ENCODE results near the gene MPHOSPH9.

Gene MPHOSPH9

GRCh38 chr12:123278101-123278627, 45.2 kb upstream of the MPHOSPH9 start:
- Histone ChIP-seq H3K18ac (ENCODE audit: low read length) (no peak overlapping the region), H3K23ac (ENCODE audit: low read length) (no peak overlapping the region), H2BK12ac (ENCODE audit: low read length) (no peak overlapping the region), H3K14ac (ENCODE audit: low read length) (no peak overlapping the region), H3K4me3 (ENCODE audit: low read depth, low read length) (no peak overlapping the region), H4K8ac (ENCODE audit: low read depth, low read length) (no peak overlapping the region), H2BK5ac (ENCODE audit: low read depth, low read length, poor library complexity) (no peak overlapping the region), H2AK5ac (ENCODE audit: low read length) (no peak overlapping the region), H3K79me2 (ENCODE audit: control insufficient read depth, insufficient read depth, low read length, poor library complexity) (no peaks in the 10 kb centered on the region), H4K12ac (ENCODE audit: low read depth, low read length) (no peak overlapping the region), H3K4me2 (ENCODE audit: low read length) (no peak overlapping the region), H2BK120ac (ENCODE audit: insufficient read depth, low read length, poor library complexity) (no peak overlapping the region), H3K9ac (ENCODE audit: low read length) (no peak overlapping the region), H3K4ac (ENCODE audit: low read depth, low read length) (no peak overlapping the region), H3K9me3 (ENCODE audit: insufficient read depth, low read depth, low read length) (no peaks in the 10 kb centered on the region), H4K91ac (ENCODE audit: low read depth, low read length) (no peak overlapping the region), H2AFZ (ENCODE audit: insufficient read depth, low read length, poor library complexity) (no peak overlapping the region), H3K27me3 (ENCODE audit: insufficient read depth, low read length) (no peaks in the 10 kb centered on the region), H3K79me1 (ENCODE audit: low read length) (no peaks in the 10 kb centered on the region), H3K36me3 (ENCODE audit: control insufficient read depth in 1 of 2, insufficient read depth in 2 of 2, low read length in 2 of 2) (no peaks in the 10 kb centered on the region), H3K27ac (ENCODE audit: low read depth, low read length) (no peak overlapping the region), H3K4me1 (ENCODE audit: control insufficient read depth in 1 of 2, insufficient read depth in 2 of 2, low read length in 2 of 2) (no peaks in the 10 kb centered on the region)
- no CpG with 5 or more reads among the region's 2 CpGs for WGBS (ENCODE audit: extremely low coverage, insufficient coverage, insufficient read length)
- peak in 1 of 2 donors; percentile 21 for DNase-seq

- no CpG with 5 or more reads among the region's 15 CpGs for WGBS (ENCODE audit: extremely low coverage, insufficient coverage, insufficient read length)
- H3K18ac ChIP-seq (ENCODE audit: low read length) = no peak overlapping the region
- no peak overlapping the region for H4K12ac ChIP-seq (ENCODE audit: low read depth, low read length)
Observed at GRCh38 chr12:123273166-123273565, 40.2 kb upstream of the MPHOSPH9 start.

GRCh38 chr12:123271001-123271668, 38.2 kb upstream of the MPHOSPH9 start:
- DNase-seq = peak; percentile 46 to 78
- H3K4ac ChIP-seq (ENCODE audit: low read depth, low read length) = peak overlapping the region; percentile 94
- H2AFZ ChIP-seq (ENCODE audit: insufficient read depth, low read length, poor library complexity) = peak overlapping the region; percentile 86
- peak overlapping the region; percentile 64 for H3K4me2 ChIP-seq (ENCODE audit: low read length)
- H4K12ac ChIP-seq (ENCODE audit: low read depth, low read length) = peak overlapping the region; percentile 87
- peak overlapping the region; percentile 81 for H3K18ac ChIP-seq (ENCODE audit: low read length)
- peaks cover 24 to 29% of the 10 kb centered on the region in 2 experiments for H3K36me3 ChIP-seq (ENCODE audit: control insufficient read depth in 1 of 2, insufficient read depth in 2 of 2, low read length in 2 of 2)
- H3K9me3 ChIP-seq (ENCODE audit: insufficient read depth, low read depth, low read length) = peaks cover 1% of the 10 kb centered on the region
- peaks cover 24% of the 10 kb centered on the region for H3K79me2 ChIP-seq (ENCODE audit: control insufficient read depth, insufficient read depth, low read length, poor library complexity)
- no CpG with 5 or more reads among the region's 108 CpGs for WGBS (ENCODE audit: extremely low coverage, insufficient coverage, insufficient read length)
- peak overlapping the region; percentile 65 for H2BK120ac ChIP-seq (ENCODE audit: insufficient read depth, low read length, poor library complexity)
- peak overlapping the region; percentile 95 for H3K4me3 ChIP-seq (ENCODE audit: low read depth, low read length)
- peak overlapping the region; percentile 66 for H3K14ac ChIP-seq (ENCODE audit: low read length)
- H2BK5ac ChIP-seq (ENCODE audit: low read depth, low read length, poor library complexity) = peak overlapping the region; percentile 82
- H4K91ac ChIP-seq (ENCODE audit: low read depth, low read length) = peak overlapping the region; percentile 96
- H3K27me3 ChIP-seq (ENCODE audit: insufficient read depth, low read length) = no peaks in the 10 kb centered on the region
- peaks cover 22% of the 10 kb centered on the region for H3K79me1 ChIP-seq (ENCODE audit: low read length)
- H3K9ac ChIP-seq (ENCODE audit: low read length) = peak overlapping the region; percentile 75
- H3K23ac ChIP-seq (ENCODE audit: low read length) = no peak overlapping the region
- H4K8ac ChIP-seq (ENCODE audit: low read depth, low read length) = peak overlapping the region; percentile 93
- H3K4me1 ChIP-seq (ENCODE audit: control insufficient read depth in 1 of 2, insufficient read depth in 2 of 2, low read length in 2 of 2) = peaks cover 2 to 8% of the 10 kb centered on the region in 2 experiments
- no peak overlapping the region for H2BK12ac ChIP-seq (ENCODE audit: low read length)
- peak overlapping the region; percentile 90 for H2AK5ac ChIP-seq (ENCODE audit: low read length)
- peak overlapping the region; percentile 19 for H3K27ac ChIP-seq (ENCODE audit: low read depth, low read length)

More at GRCh38 chr12:123273166-123273565, 40.2 kb upstream of the MPHOSPH9 start:
- Histone ChIP-seq H4K8ac (ENCODE audit: low read depth, low read length) (no peak overlapping the region), H3K14ac (ENCODE audit: low read length) (no peak overlapping the region), H3K4me1 (ENCODE audit: control insufficient read depth in 1 of 2, insufficient read depth in 2 of 2, low read length in 2 of 2) (peaks cover 2 to 8% of the 10 kb centered on the region in 2 experiments), H3K9me3 (ENCODE audit: insufficient read depth, low read depth, low read length) (peaks cover 1% of the 10 kb centered on the region), H3K36me3 (ENCODE audit: control insufficient read depth in 1 of 2, insufficient read depth in 2 of 2, low read length in 2 of 2) (peaks cover 5 to 8% of the 10 kb centered on the region in 2 experiments), H3K4ac (ENCODE audit: low read depth, low read length) (no peak overlapping the region), H2BK12ac (ENCODE audit: low read length) (no peak overlapping the region), H3K27ac (ENCODE audit: low read depth, low read length) (no peak overlapping the region), H3K79me2 (ENCODE audit: control insufficient read depth, insufficient read depth, low read length, poor library complexity) (peaks cover 24% of the 10 kb centered on the region), H3K23ac (ENCODE audit: low read length) (no peak overlapping the region), H2BK5ac (ENCODE audit: low read depth, low read length, poor library complexity) (no peak overlapping the region), H3K9ac (ENCODE audit: low read length) (no peak overlapping the region), H3K27me3 (ENCODE audit: insufficient read depth, low read length) (no peaks in the 10 kb centered on the region), H2BK120ac (ENCODE audit: insufficient read depth, low read length, poor library complexity) (no peak overlapping the region), H3K4me2 (ENCODE audit: low read length) (no peak overlapping the region), H3K79me1 (ENCODE audit: low read length) (peaks cover 22% of the 10 kb centered on the region), H4K91ac (ENCODE audit: low read depth, low read length) (no peak overlapping the region), H2AK5ac (ENCODE audit: low read length) (no peak overlapping the region), H3K4me3 (ENCODE audit: low read depth, low read length) (no peak overlapping the region), H2AFZ (ENCODE audit: insufficient read depth, low read length, poor library complexity) (no peak overlapping the region)
- DNase-seq = no peak

GRCh38 chr12:123270214-123271000, 37.5 kb upstream of the MPHOSPH9 start:
- Histone ChIP-seq H3K27me3 (ENCODE audit: insufficient read depth, low read length) (no peaks in the 10 kb centered on the region), H3K9ac (ENCODE audit: low read length) (peak overlapping the region; percentile 75), H2BK120ac (ENCODE audit: insufficient read depth, low read length, poor library complexity) (peak overlapping the region; percentile 65), H4K12ac (ENCODE audit: low read depth, low read length) (peak overlapping the region; percentile 87), H3K36me3 (ENCODE audit: control insufficient read depth in 1 of 2, insufficient read depth in 2 of 2, low read length in 2 of 2) (peaks cover 32 to 36% of the 10 kb centered on the region in 2 experiments), H3K79me2 (ENCODE audit: control insufficient read depth, insufficient read depth, low read length, poor library complexity) (peaks cover 24% of the 10 kb centered on the region), H3K4me1 (ENCODE audit: control insufficient read depth in 1 of 2, insufficient read depth in 2 of 2, low read length in 2 of 2) (peaks cover 2 to 8% of the 10 kb centered on the region in 2 experiments), H3K4me2 (ENCODE audit: low read length) (peak overlapping the region; percentile 64), H3K23ac (ENCODE audit: low read length) (no peak overlapping the region), H3K14ac (ENCODE audit: low read length) (peak overlapping the region; percentile 59), H2BK12ac (ENCODE audit: low read length) (peak overlapping the region; percentile 32), H4K8ac (ENCODE audit: low read depth, low read length) (peak overlapping the region; percentile 93), H2BK5ac (ENCODE audit: low read depth, low read length, poor library complexity) (peak overlapping the region; percentile 82), H2AFZ (ENCODE audit: insufficient read depth, low read length, poor library complexity) (peak overlapping the region; percentile 86), H4K91ac (ENCODE audit: low read depth, low read length) (peak overlapping the region; percentile 96), H3K9me3 (ENCODE audit: insufficient read depth, low read depth, low read length) (peaks cover 1% of the 10 kb centered on the region), H3K27ac (ENCODE audit: low read depth, low read length) (peak overlapping the region; percentile 19), H2AK5ac (ENCODE audit: low read length) (peak overlapping the region; percentile 90), H3K4me3 (ENCODE audit: low read depth, low read length) (peak overlapping the region; percentile 95), H3K4ac (ENCODE audit: low read depth, low read length) (peak overlapping the region; percentile 94), H3K18ac (ENCODE audit: low read length) (peak overlapping the region; percentile 81), H3K79me1 (ENCODE audit: low read length) (peaks cover 22% of the 10 kb centered on the region)
- WGBS (ENCODE audit: extremely low coverage, insufficient coverage, insufficient read length) = no CpG with 5 or more reads among the region's 51 CpGs
- DNase-seq = peak in 1 of 2 donors; percentile 9
